Testis (tissue), 2 donors: Measurements from ENCODE around the gene ZNF597.

Experiments
- CTCF ChIP-seq, 3 experiments: fragments of 450-650 bp in 2 of 3; fragments of 200-600 bp in 1 of 3; sonication (generic) in 1 of 3; IDR thresholded peaks; one replicate each; pipeline ENCODE4 v1.5.1; 2016 to 2019; ENCODE audit warnings: antibody characterized with exemption in 3 of 3, mild to moderate bottlenecking in 2 of 3, moderate library complexity in 1 of 3
- POLR2A ChIP-seq: fragments of 450-650 bp; IDR thresholded peaks from one replicate; pipeline ENCODE4 v1.6.1; 2017; ENCODE audit warnings: antibody characterized with exemption, mild to moderate bottlenecking, moderate library complexity

- TF ChIP-seq POLR2A (no peak), CTCF (IDR thresholded peaks at IDR 0.05) (no peak)
Measured at GRCh38 chr16:3459401-3460090, 16.2 kb upstream of the ZNF597 start.
